ENCODE results near the gene GPR75. TPM values are rescaled to one million over a fixed set of nuclear protein-coding genes. Genes with fewer than 3 reads are reported as not detected.

Gene GPR75
- total and polyA plus RNA-seq, 2 experiments from 2014 or later, result 0.34 to 4.1 TPM

GRCh38 chr2:53826587-53827397, 33.0 kb downstream of the GPR75 start:
- Mint-ChIP-seq H3K27me3 (ENCODE audit: insufficient read depth, low read depth, poor library complexity) (peaks cover 6% of the 10 kb centered on the region), H3K9me3 (no peaks in the 10 kb centered on the region), H3K27ac (peak overlapping the region; percentile 21), H3K4me3 (no peak overlapping the region; the same call in 2 of the 3 replicates), H3K36me3 (ENCODE audit: low read depth) (no peaks in the 10 kb centered on the region), H3K4me1 (peaks cover 29% of the 10 kb centered on the region)
- no peaks in the 10 kb centered on the region for H3K36me3 ChIP-seq (ENCODE audit: insufficient read depth)
- TF ChIP-seq CTCF (conservative IDR thresholded peaks at IDR 0.05; ENCODE audit: low read depth in 2 of 2) (no peak), POLR2AphosphoS5 (IDR thresholded peaks at IDR 0.05; ENCODE audit: low read depth) (no peak), ETS1 (IDR thresholded peaks at IDR 0.05) (no peak), CREB1 (CRISPR knock-in tag; IDR thresholded peaks at IDR 0.05; ENCODE audit: low read depth) (no peak), REST (IDR thresholded peaks at IDR 0.05; ENCODE audit: unreplicated experiment) (no peak), ZNF114 (CRISPR knock-in tag; IDR thresholded peaks at IDR 0.05) (no peak), STAT1 (IDR thresholded peaks at IDR 0.05; ENCODE audit: unreplicated experiment) (no peak), ZNF462 (CRISPR knock-in tag; IDR thresholded peaks at IDR 0.05) (no peak), EZH2phosphoT487 (IDR thresholded peaks at IDR 0.05; ENCODE audit: unreplicated experiment) (no peak), ZNF331 (CRISPR knock-in tag; IDR thresholded peaks at IDR 0.05; ENCODE audit: low read depth) (no peak), JUNB (IDR thresholded peaks at IDR 0.05; ENCODE audit: unreplicated experiment) (no peak), NANOG (IDR thresholded peaks at IDR 0.05; ENCODE audit: borderline replicate concordance) (no peak), EZH2 (IDR thresholded peaks at IDR 0.05; ENCODE audit: low read depth, unreplicated experiment) (no peak)
- 0 out of 2 replicates have a peak overlapping the region, but pooled peaks have one; percentile 2 for H3K4me3 ChIP-seq
- peak overlapping the region; percentile 62 for H3K4me2 ChIP-seq
- peaks cover 20% of the 10 kb centered on the region for H3K4me1 ChIP-seq (ENCODE audit: insufficient read depth)
- H3K27ac ChIP-seq (ENCODE audit: low read depth), result peak overlapping the region; percentile 5
- no peaks in the 10 kb centered on the region for H3F3A ChIP-seq (replicated peaks; ENCODE audit: low read depth)
- DNase-seq (ENCODE audit: low spot score) (no peak), ATAC-seq (no peak; the same call in 2 of the 3 replicates)
- H4K20me1 ChIP-seq (replicated peaks; ENCODE audit: insufficient read depth), result no peaks in the 10 kb centered on the region
- H3K27me3 ChIP-seq (ENCODE audit: insufficient read depth), result no peaks in the 10 kb centered on the region
- H3K9me2 ChIP-seq (ENCODE audit: insufficient read depth), result no peaks in the 10 kb centered on the region
- no peaks in the 10 kb centered on the region for H3K79me2 ChIP-seq (replicated peaks; ENCODE audit: insufficient read depth)
- H2AFZ ChIP-seq, result no peak overlapping the region

All from GM23338 (cell line).